Islet precursor cell (in vitro differentiated cells): Measurements from ENCODE around the gene OR4B1.
"Not testable (repeated sequence)": the region's sequence is repeated elsewhere in the genome, so short reads cannot be mapped to it uniquely, and the experiment has no call there.

Experiments
- DNase-seq: peaks from one replicate; pipeline ENCODE4 v3.0.0-alpha.2; 2018

OR4B1 gene

GRCh38 chr11:48216510-48216909 lies at the start of gene OR4B1:
OR4B1 (plus strand) TSS chr11:48216810; CDS start chr11:48216810, 0 bp downstream.
- no peak for DNase-seq

- no peak for DNase-seq
Observed at GRCh38 chr11:48167380-48167779, 49.2 kb upstream of the OR4B1 start.

GRCh38 chr11:48168815-48169214 lies 47.8 kb upstream of the OR4B1 start:
- DNase-seq = no peak

- DNase-seq = no peak
Observed at GRCh38 chr11:48169259-48169658, 47.4 kb upstream of the OR4B1 start.

- no peak for DNase-seq
Observed at GRCh38 chr11:48169717-48170116, 46.9 kb upstream of the OR4B1 start.

GRCh38 chr11:48170241-48171233 lies 46.1 kb upstream of the OR4B1 start:
- DNase-seq = no peak

- DNase-seq = peak; percentile 90
Observed at GRCh38 chr11:48172818-48173609, 43.6 kb upstream of the OR4B1 start.

GRCh38 chr11:48177661-48178060 lies 38.9 kb upstream of the OR4B1 start:
- no peak for DNase-seq

- no peak for DNase-seq
Observed at GRCh38 chr11:48180627-48181026, 36.0 kb upstream of the OR4B1 start.

- DNase-seq = no peak
Observed at GRCh38 chr11:48182860-48183526, 33.6 kb upstream of the OR4B1 start.

GRCh38 chr11:48184452-48184851 lies 32.2 kb upstream of the OR4B1 start:
- no peak for DNase-seq

- not testable (repeated sequence) for DNase-seq
Observed at GRCh38 chr11:48190906-48191654, 25.5 kb upstream of the OR4B1 start.

GRCh38 chr11:48193876-48194275 lies 22.7 kb upstream of the OR4B1 start:
- DNase-seq = no peak

GRCh38 chr11:48207881-48208280 lies 8.7 kb upstream of the OR4B1 start:
- no peak for DNase-seq

- peak; percentile 52 for DNase-seq
Observed at GRCh38 chr11:48210052-48210451, 6.6 kb upstream of the OR4B1 start.

- DNase-seq = no peak
Observed at GRCh38 chr11:48228761-48229160, 12.2 kb downstream of the OR4B1 start.

GRCh38 chr11:48230057-48230456 lies 13.4 kb downstream of the OR4B1 start:
- DNase-seq = not testable (repeated sequence)

- DNase-seq = no peak
Observed at GRCh38 chr11:48237727-48238126, 21.1 kb downstream of the OR4B1 start.

GRCh38 chr11:48242501-48242900 lies 25.9 kb downstream of the OR4B1 start:
- DNase-seq = no peak

- no peak for DNase-seq
Observed at GRCh38 chr11:48244804-48245203, 28.2 kb downstream of the OR4B1 start, which contains the start of gene OR4X2. OR4X2 (plus strand) TSS chr11:48245104; CDS start chr11:48245104, 0 bp downstream.

GRCh38 chr11:48248902-48249301 lies 32.3 kb downstream of the OR4B1 start:
- no peak for DNase-seq

GRCh38 chr11:48261600-48261999 lies 45.0 kb downstream of the OR4B1 start:
- DNase-seq = no peak
